AG04450 (cell line): ENCODE measurements around the gene MYLIP. TPM values are rescaled to one million over a fixed set of nuclear protein-coding genes. Genes with fewer than 3 reads are reported as not detected.

Experiments
- CTCF ChIA-PET: fragments of 300-600, 350-600 bp; formaldehyde crosslinking; extraction: SDS; loops from one replicate; lab custom pipeline; 2022; ENCODE audit warnings: antibody characterized with exemption, inconsistent platforms; lab: Charles Lee
- POLR2A ChIA-PET: fragments of 350-600 bp; formaldehyde crosslinking; extraction: SDS; loops from one replicate; lab custom pipeline; 2021; ENCODE audit warnings: antibody characterized with exemption, inconsistent platforms; lab: Yijun Ruan, JAX
- DNase-seq: peaks from one replicate; pipeline ENCODE4 v3.0.0-alpha.2; 2011; ENCODE audit warnings: low read depth, low spot score
- H3K27ac ChIP-seq: one replicate; pipeline ENCODE4 v1.5.1; 2012; ENCODE audit warnings: low read depth, low read length, control low read depth
- H3K27me3 ChIP-seq: one replicate; pipeline ENCODE4 v1.6.0; 2012; ENCODE audit warnings: low read length; ENCODE audit not compliant: control insufficient read depth, insufficient read depth
- H3K4me3 ChIP-seq: 2 replicates; pipeline ENCODE4 v1.5.1; 2011; ENCODE audit warnings: mild to moderate bottlenecking, low read depth, low read length, control low read depth
- H3K9me3 ChIP-seq: 2 replicates; pipeline ENCODE4 v1.5.1; 2012; ENCODE audit warnings: low read length; ENCODE audit not compliant: control insufficient read depth, insufficient read depth
- polyA plus RNA-seq: library from polyadenylated mRNA; depleted of rRNA; stranded (reverse); fragments of >200 nt; gene quantifications from 2 replicates; pipeline ENCODE4 v1.2.3, GENCODE V29; 2011
- TF ChIP-seq, protein P1 (sequence below): IDR thresholded peaks from 2 replicates; pipeline ENCODE4 v1.5.1; 2011; ENCODE audit warnings: low read depth, low read length, control low read depth, inconsistent platforms

The MYLIP gene
- polyA plus RNA-seq, 1 experiment: 4.8 TPM

DNA sequence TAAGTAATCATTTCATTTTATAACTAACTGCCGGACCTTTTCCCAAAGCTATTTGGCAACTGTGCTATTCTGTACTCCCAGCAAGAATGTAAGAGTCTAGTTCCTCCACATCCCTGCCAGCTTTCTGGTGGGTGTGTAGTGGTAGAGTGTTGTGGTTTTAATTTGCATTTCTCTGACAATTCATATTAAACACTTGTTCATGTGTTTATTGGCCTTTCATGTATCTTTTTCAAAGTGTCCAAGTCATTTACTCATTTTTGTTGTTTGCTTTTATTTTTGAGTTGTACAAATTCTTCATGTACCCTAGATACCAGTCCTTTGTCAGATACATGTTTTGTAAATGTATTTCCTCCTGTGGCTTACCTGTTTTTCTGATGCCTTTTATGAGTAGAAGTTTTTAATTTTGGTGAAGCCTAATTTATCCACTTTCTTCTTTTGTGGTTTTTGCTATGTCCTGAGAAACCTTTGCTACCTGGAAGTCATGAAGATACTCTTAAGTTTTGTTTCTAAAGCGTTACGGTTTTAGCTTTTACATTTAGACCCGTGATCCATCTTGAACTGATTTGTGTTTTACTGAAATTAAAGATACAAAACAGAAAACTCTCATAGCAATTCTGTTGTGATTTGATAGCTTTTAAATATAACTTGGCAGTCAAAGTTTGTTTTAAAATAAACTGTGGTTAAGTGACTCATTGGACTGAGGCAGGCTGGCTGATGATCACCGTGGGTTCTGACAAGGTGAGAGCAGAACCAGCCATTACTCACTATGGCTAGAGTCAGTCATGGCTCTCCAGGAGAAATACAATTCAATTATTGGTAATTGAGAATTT, 8.0 kb downstream of the MYLIP start:
- no peak overlapping the region for H3K27ac ChIP-seq
- POLR2A ChIA-PET: interaction anchor here (0.9 to 2.3 kb wide), 2 partner anchors 8 to 69 kb away, joined by 3 to 12 read pairs; partner anchors contain the start of gene MYLIP
- CTCF ChIA-PET: interaction anchor here (1.1 to 3.0 kb wide), 4 partner anchors 8 to 445 kb away, joined by 3 to 18 read pairs (median 6); partner anchors contain the start of gene MYLIP
- H3K4me3 ChIP-seq: no peak overlapping the region
- H3K27me3 ChIP-seq: no peaks in the 10 kb centered on the region
- H3K9me3 ChIP-seq: no peaks in the 10 kb centered on the region
- TF ChIP-seq, protein P1, sequence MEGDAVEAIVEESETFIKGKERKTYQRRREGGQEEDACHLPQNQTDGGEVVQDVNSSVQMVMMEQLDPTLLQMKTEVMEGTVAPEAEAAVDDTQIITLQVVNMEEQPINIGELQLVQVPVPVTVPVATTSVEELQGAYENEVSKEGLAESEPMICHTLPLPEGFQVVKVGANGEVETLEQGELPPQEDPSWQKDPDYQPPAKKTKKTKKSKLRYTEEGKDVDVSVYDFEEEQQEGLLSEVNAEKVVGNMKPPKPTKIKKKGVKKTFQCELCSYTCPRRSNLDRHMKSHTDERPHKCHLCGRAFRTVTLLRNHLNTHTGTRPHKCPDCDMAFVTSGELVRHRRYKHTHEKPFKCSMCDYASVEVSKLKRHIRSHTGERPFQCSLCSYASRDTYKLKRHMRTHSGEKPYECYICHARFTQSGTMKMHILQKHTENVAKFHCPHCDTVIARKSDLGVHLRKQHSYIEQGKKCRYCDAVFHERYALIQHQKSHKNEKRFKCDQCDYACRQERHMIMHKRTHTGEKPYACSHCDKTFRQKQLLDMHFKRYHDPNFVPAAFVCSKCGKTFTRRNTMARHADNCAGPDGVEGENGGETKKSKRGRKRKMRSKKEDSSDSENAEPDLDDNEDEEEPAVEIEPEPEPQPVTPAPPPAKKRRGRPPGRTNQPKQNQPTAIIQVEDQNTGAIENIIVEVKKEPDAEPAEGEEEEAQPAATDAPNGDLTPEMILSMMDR: no peak
- peak; percentile 60 for DNase-seq

DNA sequence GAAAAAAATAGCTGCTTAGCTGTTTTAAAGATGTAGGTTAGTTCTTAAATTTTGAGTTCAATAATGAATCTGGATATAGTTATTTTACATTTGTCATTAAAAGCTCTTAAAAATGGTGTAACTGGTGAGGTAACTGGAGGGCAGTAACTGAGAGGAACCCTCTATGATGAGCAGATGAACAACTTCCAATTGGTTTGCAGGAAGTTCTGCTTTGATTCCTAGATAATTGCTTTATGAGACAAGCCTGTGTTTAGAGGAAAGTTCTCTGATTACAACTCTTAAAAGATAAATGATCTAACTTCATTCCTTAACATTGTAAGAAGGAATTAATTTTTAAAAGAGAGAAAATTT, 8.5 kb downstream of the MYLIP start:
- ChIA-PET POLR2A (interaction anchor here (0.9 to 2.3 kb wide), 2 partner anchors 9 to 68 kb away, joined by 3 to 12 read pairs; partner anchors contain the start of gene MYLIP), CTCF (interaction anchor here (1.6 to 3.0 kb wide), 2 partner anchors 46 to 446 kb away, joined by 7 to 18 read pairs; no protein-coding TSS in a partner anchor)
- Histone ChIP-seq H3K27me3 (no peaks in the 10 kb centered on the region), H3K27ac (no peak overlapping the region), H3K4me3 (no peak overlapping the region), H3K9me3 (no peaks in the 10 kb centered on the region)
- TF ChIP-seq, protein P1: no peak
- DNase-seq: no peak

DNA sequence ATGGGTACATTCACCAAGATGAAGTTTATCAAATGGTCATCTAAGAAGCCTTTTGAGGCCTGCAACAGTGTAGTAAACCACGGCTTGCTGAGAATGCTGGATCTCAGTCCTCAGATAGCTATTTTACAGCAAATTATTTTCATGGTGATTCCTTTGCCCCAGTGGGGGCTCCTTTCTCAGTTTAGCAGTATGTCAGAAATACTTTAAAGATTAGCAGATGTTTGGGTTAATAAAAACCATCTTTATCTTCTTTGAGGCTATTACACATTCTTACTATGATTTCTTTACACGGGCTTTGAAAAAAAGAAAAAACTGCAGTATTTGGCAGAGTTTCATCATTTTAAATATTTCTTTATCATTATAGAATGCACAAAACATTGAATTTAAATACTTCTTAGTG, 10.7 kb downstream of the MYLIP start:
- ChIA-PET CTCF (no interaction called here), POLR2A (no interaction called here)
- H3K27ac ChIP-seq: no peak overlapping the region
- H3K27me3 ChIP-seq: no peaks in the 10 kb centered on the region
- TF ChIP-seq, protein P1: no peak
- no peaks in the 10 kb centered on the region for H3K9me3 ChIP-seq
- no peak for DNase-seq
- H3K4me3 ChIP-seq: no peak overlapping the region

DNA sequence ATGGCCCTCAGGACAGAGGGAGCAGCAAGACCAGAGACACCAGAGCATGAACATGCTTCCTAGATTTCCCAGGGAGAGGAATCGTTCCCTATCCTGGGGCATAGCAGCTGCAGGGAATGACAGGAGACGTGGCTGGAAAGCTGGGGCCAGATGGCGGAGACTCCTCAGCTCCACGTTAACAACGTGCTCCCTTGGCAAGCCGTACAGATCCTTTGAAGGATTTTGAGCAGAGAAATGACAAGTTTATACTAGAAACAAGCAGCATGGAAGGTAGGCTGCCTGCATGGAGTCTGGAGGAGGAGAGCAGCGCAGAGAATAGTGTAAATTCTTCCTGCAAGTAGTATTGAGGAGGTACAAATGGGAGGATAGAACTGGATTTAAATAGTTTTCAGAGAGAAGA, 11.7 kb downstream of the MYLIP start:
- no peak overlapping the region for H3K27ac ChIP-seq

More for the DNA sequence above, 11.7 kb downstream of the MYLIP start:
- Histone ChIP-seq H3K4me3 (no peak overlapping the region), H3K27me3 (no peaks in the 10 kb centered on the region), H3K9me3 (no peaks in the 10 kb centered on the region)
- no peak for DNase-seq
- ChIA-PET CTCF (no interaction called here), POLR2A (no interaction called here)
- TF ChIP-seq, protein P1: no peak
